Measurements from ENCODE around the gene FBXO2. TPM values are rescaled to one million over a fixed set of nuclear protein-coding genes. Genes with fewer than 3 reads are reported as not detected.

The FBXO2 gene
- total RNA-seq, 1 experiment from 2014 or later, result 1.4 TPM

Other genes starting within 250 kb of the FBXO2 start
- gene DISP3, start 175.3 kb downstream of the FBXO2 start, total RNA-seq (2014; rRNA removed; shearing (Covaris generic)), result 0.11 and 0.48 TPM in 2 replicates
- gene FBXO44, start 448 bp upstream of the FBXO2 start, total RNA-seq (2014; rRNA removed; shearing (Covaris generic)), result 2.7 and 6.3 TPM in 2 replicates
- gene FBXO6, start 9.8 kb upstream of the FBXO2 start, total RNA-seq (2014; rRNA removed; shearing (Covaris generic)), result 1.1 and 2.4 TPM in 2 replicates
- gene MAD2L2, start 26.7 kb upstream of the FBXO2 start, total RNA-seq (2014; rRNA removed; shearing (Covaris generic)), result 80.3 and 91.7 TPM in 2 replicates
- gene DRAXIN, start 37.3 kb upstream of the FBXO2 start, total RNA-seq (2014; rRNA removed; shearing (Covaris generic)), result 0.86 and 0.97 TPM in 2 replicates
- 42.4 and 42.9 TPM in 2 replicates for gene AGTRAP, start 81.7 kb upstream of the FBXO2 start, total RNA-seq (2014; rRNA removed; shearing (Covaris generic))
- not detected in 2 replicates for gene C1orf167, start 107.8 kb upstream of the FBXO2 start, total RNA-seq (2014; rRNA removed; shearing (Covaris generic))
- gene MTHFR, start 151.5 kb upstream of the FBXO2 start, total RNA-seq (2014; rRNA removed; shearing (Covaris generic)), result 4.7 and 8.6 TPM in 2 replicates
- 12.4 TPM in 2 replicates for gene CLCN6, start 151.8 kb upstream of the FBXO2 start, total RNA-seq (2014; rRNA removed; shearing (Covaris generic))
- not detected in 2 replicates for gene NPPA, start 193.4 kb upstream of the FBXO2 start, total RNA-seq (2014; rRNA removed; shearing (Covaris generic))
- gene NPPB, start 204.5 kb upstream of the FBXO2 start, total RNA-seq (2014; rRNA removed; shearing (Covaris generic)), result 38.6 and 78.9 TPM in 2 replicates